ENCODE measurements around the gene CYP19A1. TPM values are rescaled to one million over a fixed set of nuclear protein-coding genes. Genes with fewer than 3 reads are reported as not detected.
A peak's percentile ranks its signal among the peaks of the same experiment; 100 is the strongest.

CYP19A1 gene
- total and polyA plus RNA-seq, 10 of the 15 experiments (the other 5 are each of a cell fraction or from before 2014, with no cell fraction given), result 0.08 to 1.8 (median 0.70) TPM

DNA sequence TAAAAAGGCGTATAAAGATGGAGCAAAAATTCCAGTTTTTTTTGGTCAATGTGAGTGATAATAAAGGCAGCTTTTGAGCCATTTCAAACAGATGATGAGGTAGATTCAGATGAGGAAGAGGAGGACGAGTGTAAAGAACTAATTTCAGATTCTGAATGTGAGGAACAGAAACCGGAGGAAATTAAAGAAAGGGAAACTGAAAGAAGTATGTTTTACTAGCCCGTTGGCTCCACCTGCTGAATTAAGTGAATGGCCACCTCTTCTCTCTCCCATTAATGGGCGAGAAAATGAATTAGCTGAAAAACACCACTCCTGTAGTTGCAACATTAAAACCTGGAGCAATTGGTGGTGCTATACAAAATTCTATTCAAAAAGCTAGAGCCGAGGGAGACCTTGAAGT is 55.4 kb downstream of the CYP19A1 start (continued):
- TF ChIP-seq HDAC6 (IDR thresholded peaks at IDR 0.05; ENCODE audit: unreplicated experiment), result no peak
- TF ChIP-seq BHLHE40 (IDR thresholded peaks at IDR 0.05; ENCODE audit: borderline replicate concordance in 1 of 2, low read depth in 2 of 2, low read length in 1 of 2), result no peak
- peak; percentile 83 for TF ChIP-seq SPI1 (IDR thresholded peaks at IDR 0.05; ENCODE audit: borderline replicate concordance, insufficient read depth, low read depth, low read length)
- TF ChIP-seq SUZ12 (IDR thresholded peaks at IDR 0.05; ENCODE audit: unreplicated experiment), result no peak
- TF ChIP-seq RAD21 (IDR thresholded peaks at IDR 0.05; ENCODE audit: insufficient read depth, low read depth, low read length), result peak; percentile 60
- TF ChIP-seq RUNX3 (IDR thresholded peaks at IDR 0.05; ENCODE audit: low read length), result no peak
- TF ChIP-seq RELA (IDR thresholded peaks at IDR 0.05; ENCODE audit: borderline replicate concordance, partially characterized antibody), result no peak
- peak; percentile 15 to 18; a peak in 1 of 4 replicates for TF ChIP-seq IKZF2 (IDR thresholded peaks at IDR 0.05)
- TF ChIP-seq RELB (IDR thresholded peaks at IDR 0.05; ENCODE audit: low read depth), result peak; percentile 24; the same call in 1 of the 2 replicates
- no peak for TF ChIP-seq HDAC2 (IDR thresholded peaks at IDR 0.05)
- TF ChIP-seq HDGF (IDR thresholded peaks at IDR 0.05), result no peak
- no peak for TF ChIP-seq NFYA (IDR thresholded peaks at IDR 0.05; ENCODE audit: borderline replicate concordance, low read depth, low read length)
- no peak for TF ChIP-seq PAX5 (IDR thresholded peaks at IDR 0.05; ENCODE audit: borderline replicate concordance, low read depth, low read length)
- peak; percentile 19; the same call in 1 of the 2 replicates for TF ChIP-seq MTA2 (IDR thresholded peaks at IDR 0.05; ENCODE audit: low read depth)
- peak; percentile 22 to 39 (median 35); a peak in 5 of 6 replicates for TF ChIP-seq CTCF (IDR thresholded peaks at IDR 0.05 in 2 of 3, conservative IDR thresholded peaks at IDR 0.05 in 1 of 3; ENCODE audit: control insufficient read depth in 2 of 3, extremely low read depth in 1 of 3, insufficient read depth in 1 of 3, low read depth in 3 of 3, low read length in 3 of 3)
- no peak for TF ChIP-seq BCL3 (IDR thresholded peaks at IDR 0.05; ENCODE audit: borderline replicate concordance, insufficient read depth, low read depth, low read length, poor library complexity, severe bottlenecking)
